Measurements from ENCODE around the gene MGAT3.

The MGAT3 gene

DNA sequence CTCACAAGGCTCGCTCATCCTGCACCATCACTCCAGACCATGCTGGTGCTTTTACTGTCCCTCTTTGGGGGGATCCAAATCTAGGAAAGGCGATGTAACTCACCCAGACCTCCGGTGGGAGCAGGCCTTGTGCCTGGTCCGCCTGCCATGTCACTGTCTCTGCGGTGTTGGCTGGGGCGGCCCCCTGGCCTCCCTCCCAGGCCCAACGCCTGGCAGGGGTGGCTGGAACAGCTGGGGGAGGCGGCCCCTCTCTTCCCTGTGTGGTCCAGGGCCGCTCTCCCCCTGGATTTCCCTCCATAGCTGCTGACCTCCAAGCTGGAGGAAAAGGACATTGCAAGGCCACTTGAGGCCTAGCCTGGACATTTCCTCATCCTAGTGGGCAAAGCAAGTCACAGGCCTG lies 11.1 kb upstream of the MGAT3 start:
- no peaks in the 10 kb centered on the region for H3K27me3 ChIP-seq (replicated peaks; ENCODE audit: insufficient read depth, low read length)
- H3K4me3 ChIP-seq (ENCODE audit: low read length): no peak overlapping the region
- H3K9me3 ChIP-seq (replicated peaks; ENCODE audit: insufficient read depth, low read length): no peaks in the 10 kb centered on the region
- H4K20me1 ChIP-seq (ENCODE audit: insufficient read depth, low read length): no peaks in the 10 kb centered on the region
- peak overlapping the region; percentile 45; the same call in 1 of the 2 replicates for H2AFZ ChIP-seq (ENCODE audit: low read length)
- H3K79me2 ChIP-seq (ENCODE audit: low read length): peaks cover 31% of the 10 kb centered on the region
- H3K36me3 ChIP-seq (replicated peaks; ENCODE audit: insufficient read depth, low read length): no peaks in the 10 kb centered on the region; the same call in 1 of the 2 replicates
- peak overlapping the region; percentile 96 for H3K27ac ChIP-seq (ENCODE audit: low read length)
- H3K9me2 ChIP-seq (replicated peaks; ENCODE audit: insufficient read depth, low read length): no peaks in the 10 kb centered on the region
- peaks cover 47% of the 10 kb centered on the region for H3K4me1 ChIP-seq (ENCODE audit: low read length)
- peak overlapping the region; percentile 37; the same call in 1 of the 2 replicates for H3K4me2 ChIP-seq (ENCODE audit: low read depth, low read length)
- H3K9ac ChIP-seq (ENCODE audit: low read length): peak overlapping the region; percentile 70
- TF ChIP-seq EZH2 (optimal IDR thresholded peaks at IDR 0.05; ENCODE audit: low read depth, low read length): no peak
- no peak for TF ChIP-seq EZH2phosphoT487 (IDR thresholded peaks at IDR 0.05; ENCODE audit: low read length)
- no peak for TF ChIP-seq CTCF (IDR thresholded peaks at IDR 0.05; ENCODE audit: low read length)
- no peak for DNase-seq
- H3F3A ChIP-seq (ENCODE audit: insufficient read depth, low read length): peaks cover 33% of the 10 kb centered on the region

GRCh38 chr22:39446239-39446721 lies 10.5 kb upstream of the MGAT3 start:
- no peaks in the 10 kb centered on the region for H4K20me1 ChIP-seq (ENCODE audit: insufficient read depth, low read length)
- H3K4me1 ChIP-seq (ENCODE audit: low read length): peaks cover 50% of the 10 kb centered on the region
- H3K4me3 ChIP-seq (ENCODE audit: low read length): no peak overlapping the region
- H3K9me3 ChIP-seq (replicated peaks; ENCODE audit: insufficient read depth, low read length): no peaks in the 10 kb centered on the region
- peak overlapping the region; percentile 45 for H2AFZ ChIP-seq (ENCODE audit: low read length)
- peaks cover 33% of the 10 kb centered on the region for H3F3A ChIP-seq (ENCODE audit: insufficient read depth, low read length)
- peak overlapping the region; percentile 37 for H3K4me2 ChIP-seq (ENCODE audit: low read depth, low read length)
- peak overlapping the region; percentile 96 for H3K27ac ChIP-seq (ENCODE audit: low read length)
- peaks cover 37% of the 10 kb centered on the region for H3K79me2 ChIP-seq (ENCODE audit: low read length)
- no peaks in the 10 kb centered on the region for H3K9me2 ChIP-seq (replicated peaks; ENCODE audit: insufficient read depth, low read length)
- H3K36me3 ChIP-seq (replicated peaks; ENCODE audit: insufficient read depth, low read length): no peaks in the 10 kb centered on the region; the same call in 1 of the 2 replicates
- TF ChIP-seq EZH2phosphoT487 (IDR thresholded peaks at IDR 0.05; ENCODE audit: low read length) (no peak), CTCF (IDR thresholded peaks at IDR 0.05; ENCODE audit: low read length) (peak; percentile 9; the same call in 1 of the 2 replicates)
- no peaks in the 10 kb centered on the region for H3K27me3 ChIP-seq (replicated peaks; ENCODE audit: insufficient read depth, low read length)
- peak; percentile 68 for DNase-seq
- peak overlapping the region; percentile 70 for H3K9ac ChIP-seq (ENCODE audit: low read length)

DNA sequence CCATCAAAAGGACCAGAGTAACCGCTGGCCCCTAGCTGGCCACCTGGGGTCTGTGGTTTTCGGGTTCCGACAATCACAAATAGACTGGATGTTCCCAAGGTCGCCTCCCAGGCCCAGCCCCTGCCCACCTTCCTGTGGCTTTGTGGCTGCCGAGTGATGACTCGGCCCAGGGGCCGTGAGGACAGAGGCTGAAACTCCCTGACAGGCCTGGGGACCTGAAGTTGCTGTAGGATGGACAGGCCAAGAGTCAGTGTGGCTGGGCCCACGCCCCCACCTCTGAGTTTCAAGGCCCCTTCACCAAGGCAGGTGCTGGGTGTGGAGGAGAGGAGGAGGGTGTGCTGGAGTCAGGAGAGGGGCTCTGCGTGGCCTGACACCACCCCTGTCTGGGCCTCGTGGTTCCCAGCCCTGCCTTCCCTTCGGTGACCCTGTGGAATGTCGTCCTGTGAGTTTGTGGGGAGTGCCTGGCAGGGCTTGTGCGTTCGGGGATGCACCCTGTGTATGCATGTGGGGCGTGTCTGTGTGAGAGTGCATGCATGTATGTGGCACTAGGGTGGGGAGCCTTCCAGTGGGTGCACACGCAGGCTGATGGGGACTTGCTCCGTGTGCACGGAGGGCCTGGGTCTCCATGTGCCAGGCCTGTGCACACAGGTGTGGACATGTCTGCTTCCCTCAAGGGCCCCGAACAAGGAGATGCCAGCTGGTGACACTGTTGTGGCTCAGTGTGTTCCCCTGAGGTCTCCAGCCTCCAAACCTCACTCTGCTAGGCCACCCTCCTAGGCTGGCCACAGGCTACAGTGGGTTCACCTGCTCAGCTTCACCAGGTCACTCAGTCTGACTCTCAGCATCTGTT lies 8.4 kb upstream of the MGAT3 start:
- Histone ChIP-seq H3K36me3 (replicated peaks; ENCODE audit: insufficient read depth, low read length) (no peaks in the 10 kb centered on the region; the same call in 1 of the 2 replicates), H3K9ac (ENCODE audit: low read length) (peak overlapping the region; percentile 99), H3K27me3 (replicated peaks; ENCODE audit: insufficient read depth, low read length) (no peaks in the 10 kb centered on the region), H3K4me1 (ENCODE audit: low read length) (peaks cover 50% of the 10 kb centered on the region), H3K9me3 (replicated peaks; ENCODE audit: insufficient read depth, low read length) (no peaks in the 10 kb centered on the region), H2AFZ (ENCODE audit: low read length) (no peak overlapping the region), H3K79me2 (ENCODE audit: low read length) (peaks cover 58% of the 10 kb centered on the region), H3K9me2 (replicated peaks; ENCODE audit: insufficient read depth, low read length) (no peaks in the 10 kb centered on the region), H4K20me1 (ENCODE audit: insufficient read depth, low read length) (no peaks in the 10 kb centered on the region), H3K27ac (ENCODE audit: low read length) (peak overlapping the region; percentile 96), H3K4me3 (ENCODE audit: low read length) (peak overlapping the region; percentile 78), H3K4me2 (ENCODE audit: low read depth, low read length) (peak overlapping the region; percentile 100), H3F3A (ENCODE audit: insufficient read depth, low read length) (peaks cover 33% of the 10 kb centered on the region)
- peak; percentile 38 for DNase-seq
- no peak for TF ChIP-seq CTCF (IDR thresholded peaks at IDR 0.05; ENCODE audit: low read length)
- TF ChIP-seq EZH2phosphoT487 (IDR thresholded peaks at IDR 0.05; ENCODE audit: low read length): no peak
- TF ChIP-seq EZH2 (optimal IDR thresholded peaks at IDR 0.05; ENCODE audit: low read depth, low read length): no peak

All from MM.1S (cell line).